ENCODE measurements around the gene RPS6KL1.
"Not testable (repeated sequence)": the region's sequence is repeated elsewhere in the genome, so short reads cannot be mapped to it uniquely, and the experiment has no call there.

The RPS6KL1 gene

DNA sequence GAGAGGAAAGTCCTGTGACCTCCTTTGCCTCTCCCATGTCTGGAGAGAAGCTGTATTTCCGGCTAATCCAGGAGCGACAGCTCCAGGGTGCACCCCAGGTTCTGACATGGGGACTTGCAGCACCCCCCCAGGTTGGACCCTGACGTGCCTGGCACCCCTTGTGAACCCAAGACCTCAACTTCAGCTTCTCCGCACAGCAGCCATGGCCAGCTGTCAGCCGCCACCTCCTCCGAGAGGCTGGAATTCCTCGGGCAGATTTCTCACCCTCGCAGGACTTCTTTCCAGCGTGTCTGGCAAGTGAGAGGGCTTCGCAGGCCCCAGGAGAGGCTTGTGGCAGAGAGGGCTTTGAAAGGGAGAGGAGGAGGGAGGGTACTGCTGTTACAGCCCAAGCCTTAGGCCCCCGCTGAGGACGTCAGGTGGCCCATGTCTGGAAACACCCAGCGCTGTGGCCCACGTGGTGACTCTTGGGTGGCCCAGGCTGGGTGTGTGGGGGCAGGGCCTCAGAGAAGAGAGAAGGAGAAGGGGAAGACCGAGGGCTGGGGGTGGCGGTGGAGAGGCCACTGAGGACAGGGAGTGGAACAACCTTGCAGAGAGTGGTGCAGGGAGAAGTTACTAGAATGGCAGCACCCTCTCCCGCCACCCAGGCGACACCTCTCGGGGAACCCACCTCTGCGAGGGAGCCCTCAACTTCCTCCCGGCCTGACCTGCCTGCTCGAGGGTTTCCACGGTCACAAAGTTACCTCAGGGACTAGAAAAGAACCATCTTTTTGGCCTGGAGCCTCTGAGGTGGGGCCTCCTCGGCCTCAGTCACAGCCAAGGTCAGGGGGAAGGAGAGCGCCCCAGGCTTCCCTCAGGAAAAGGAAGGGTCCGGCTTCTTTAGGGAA is 11.7 kb upstream of the RPS6KL1 start:
- DNase-seq, result no peak

DNA sequence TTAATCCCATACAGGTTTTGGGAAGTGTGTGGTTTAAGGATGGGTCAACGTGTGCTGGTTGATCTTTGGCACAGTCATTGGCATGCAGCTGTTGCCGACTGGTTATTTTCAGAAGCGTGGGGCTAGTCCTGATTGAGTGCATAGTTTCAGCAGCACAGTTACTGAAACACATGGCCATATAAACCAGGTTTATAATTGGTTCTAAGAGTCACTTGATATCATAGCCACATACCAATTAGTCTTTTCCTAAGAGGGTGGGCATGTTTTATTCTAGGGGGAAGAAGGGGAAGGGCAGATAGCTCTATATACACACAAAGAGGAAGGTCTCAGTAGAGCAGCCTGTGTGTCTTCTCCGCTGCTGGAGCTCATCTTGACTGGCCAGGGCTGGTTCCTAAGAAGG is 11.0 kb upstream of the RPS6KL1 start:
- no peak for DNase-seq

DNA sequence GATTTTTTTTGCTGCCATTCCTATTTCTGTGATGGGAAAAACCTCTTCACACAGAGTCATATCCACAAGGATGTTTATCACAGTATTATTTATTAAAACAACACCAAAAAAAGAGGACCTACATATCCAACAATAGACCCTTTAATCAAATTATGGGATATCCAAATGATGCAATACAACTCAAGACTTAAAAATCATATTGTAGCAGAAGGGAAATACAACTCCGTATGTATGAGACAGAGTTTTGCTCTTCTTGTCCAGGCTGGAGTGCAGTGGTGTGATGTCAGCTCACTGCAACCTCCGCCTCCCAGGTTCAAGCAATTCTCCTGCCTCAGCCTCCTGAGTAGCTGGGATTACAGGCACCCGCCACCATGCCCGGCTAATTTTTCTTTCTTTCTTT is 9.9 kb upstream of the RPS6KL1 start:
- not testable (repeated sequence) for DNase-seq

DNA sequence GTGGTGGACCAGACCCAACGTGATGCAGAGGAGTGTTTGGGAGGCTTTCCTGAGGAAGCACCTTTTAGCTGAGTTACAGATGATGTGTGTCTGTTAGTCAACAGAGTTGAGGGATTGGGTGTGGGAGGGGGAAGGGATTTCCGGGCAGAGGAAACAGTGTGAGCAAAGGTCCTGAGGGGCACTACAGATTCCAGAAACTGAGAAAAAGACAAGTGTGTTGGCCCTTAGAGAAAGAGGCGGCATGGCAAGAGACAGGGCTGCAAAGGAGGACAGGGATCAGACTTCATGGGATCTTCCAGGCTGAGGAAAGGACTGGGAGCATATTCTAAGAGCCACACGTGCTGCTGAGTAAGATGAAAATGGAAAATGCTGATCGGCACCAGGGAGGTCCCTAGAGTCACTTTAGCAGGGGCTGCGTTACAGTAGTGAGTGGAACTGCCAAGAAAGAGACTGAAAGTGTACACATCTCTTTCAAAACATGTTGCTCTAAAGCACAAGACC is 9.4 kb upstream of the RPS6KL1 start:
- DNase-seq, result no peak

- not testable (repeated sequence) for DNase-seq
Observed at GRCh38 chr14:74931744-74932143, 8.7 kb upstream of the RPS6KL1 start.

DNA sequence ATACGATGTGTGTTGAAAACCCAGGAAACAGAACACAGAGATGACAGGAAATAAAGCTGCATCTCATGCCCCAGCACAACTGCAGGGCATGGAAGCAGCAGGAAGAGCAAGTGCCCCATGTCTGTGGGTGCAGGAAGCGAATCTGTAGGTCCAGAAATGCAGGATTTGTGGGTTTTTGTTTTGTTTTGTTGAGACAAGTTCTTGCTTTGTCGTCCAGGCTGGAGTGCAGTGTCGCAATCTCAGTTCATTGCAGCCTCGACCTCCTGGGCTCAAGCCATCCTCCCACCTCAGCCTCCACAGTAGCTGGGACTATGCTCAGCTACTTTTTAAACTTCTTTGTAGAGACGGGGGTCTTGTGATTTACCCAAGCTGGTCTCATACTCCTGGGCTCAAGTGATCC is 6.2 kb upstream of the RPS6KL1 start:
- DNase-seq, result no peak

- DNase-seq, result no peak
Observed at GRCh38 chr14:74927225-74927624, 4.2 kb upstream of the RPS6KL1 start.

GRCh38 chr14:74924061-74924460 is 1.0 kb upstream of the RPS6KL1 start:
- no peak for DNase-seq

DNA sequence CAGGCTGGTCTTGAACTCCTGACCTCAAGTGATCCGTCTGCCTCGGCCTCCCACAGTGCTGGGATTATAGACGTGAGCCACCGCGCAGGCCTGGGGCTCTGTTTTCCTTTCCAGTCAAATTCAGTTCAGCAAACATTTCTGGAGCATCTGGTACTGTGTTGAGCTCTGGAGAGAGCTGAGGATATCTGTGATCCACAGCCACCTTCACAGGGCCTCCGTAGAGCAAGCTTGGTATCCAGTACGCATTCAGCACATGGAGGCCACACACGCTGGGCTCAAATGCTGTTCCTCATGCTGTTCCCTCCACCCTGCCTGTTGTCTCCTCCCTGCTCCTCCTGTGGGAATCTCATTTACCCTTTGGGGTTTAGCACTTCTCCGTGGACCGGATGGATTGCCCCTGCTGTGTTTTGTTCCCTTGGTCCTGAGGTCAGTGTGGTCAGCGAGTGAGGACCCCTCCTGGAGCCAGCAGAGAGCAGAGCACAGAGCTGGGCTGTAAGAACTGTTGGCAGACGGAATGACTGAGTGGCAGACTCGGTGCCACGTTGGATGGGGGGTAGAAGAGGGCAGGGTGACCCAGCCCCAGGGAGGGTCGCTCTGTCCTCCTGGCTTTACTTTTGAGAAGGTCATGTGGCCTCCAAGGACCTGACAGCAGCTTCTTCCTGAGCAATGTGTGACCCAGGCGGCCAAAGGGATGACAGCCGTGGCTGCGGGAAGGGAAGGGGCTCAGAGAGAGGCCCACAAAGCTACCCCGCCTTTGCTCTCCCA is 891 bp downstream of the RPS6KL1 start:
- DNase-seq, result no peak

GRCh38 chr14:74921053-74921620 is 1.9 kb downstream of the RPS6KL1 start:
- DNase-seq, result no peak

GRCh38 chr14:74920281-74920680 is 2.8 kb downstream of the RPS6KL1 start:
- no peak for DNase-seq

- DNase-seq, result no peak
Observed at GRCh38 chr14:74919421-74920165, 3.5 kb downstream of the RPS6KL1 start.

- no peak for DNase-seq
Observed at GRCh38 chr14:74918380-74918779, 4.7 kb downstream of the RPS6KL1 start.

- no peak for DNase-seq
Observed at GRCh38 chr14:74917646-74918081, 5.4 kb downstream of the RPS6KL1 start.

DNA sequence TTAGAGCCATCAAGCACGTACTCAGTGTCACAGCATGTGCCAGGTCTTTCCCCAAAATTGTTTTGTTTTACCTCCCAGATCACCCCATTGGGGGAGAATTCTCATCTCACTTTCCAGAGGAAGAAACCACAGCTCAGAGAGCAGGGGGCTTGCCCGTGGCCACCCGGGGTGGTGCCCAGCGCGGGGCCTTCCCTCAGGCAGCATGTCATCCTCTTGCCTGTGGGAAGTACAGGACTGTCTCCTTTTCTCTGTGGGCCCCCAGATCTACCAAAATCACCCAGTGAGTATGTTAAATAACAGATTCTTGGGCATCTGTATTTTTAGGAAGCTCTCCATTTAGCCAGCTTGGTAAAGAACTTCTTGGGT is 5.9 kb downstream of the RPS6KL1 start:
- DNase-seq, result no peak

- DNase-seq, result no peak
Observed at GRCh38 chr14:74915826-74916225, 7.2 kb downstream of the RPS6KL1 start.

- DNase-seq, result no peak
Observed at GRCh38 chr14:74915426-74915825, 7.6 kb downstream of the RPS6KL1 start.

- no peak for DNase-seq
Observed at GRCh38 chr14:74913986-74914573, 9.0 kb downstream of the RPS6KL1 start.

- DNase-seq, result no peak
Observed at GRCh38 chr14:74913393-74913910, 9.6 kb downstream of the RPS6KL1 start.

DNA sequence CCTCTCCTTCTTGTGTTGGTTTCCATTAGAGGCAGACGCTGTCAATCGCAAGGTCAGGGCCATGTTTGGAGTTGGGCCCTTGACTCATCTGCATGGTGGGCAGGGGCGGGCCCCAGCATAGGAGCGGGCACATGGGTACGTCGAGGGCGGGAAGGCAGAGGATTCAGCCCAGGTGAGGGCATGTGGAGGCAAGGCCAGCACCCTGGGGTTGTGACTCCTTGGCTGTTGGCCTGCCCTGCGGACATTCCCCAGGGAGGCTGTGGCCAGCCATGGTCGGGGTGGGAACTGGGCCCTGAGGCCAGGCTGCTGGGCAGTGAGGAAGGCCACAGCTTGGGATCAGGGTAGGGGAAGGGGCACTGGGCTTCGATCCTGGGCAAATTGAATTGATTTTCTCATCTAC is 10.3 kb downstream of the RPS6KL1 start:
- no peak for DNase-seq

DNA sequence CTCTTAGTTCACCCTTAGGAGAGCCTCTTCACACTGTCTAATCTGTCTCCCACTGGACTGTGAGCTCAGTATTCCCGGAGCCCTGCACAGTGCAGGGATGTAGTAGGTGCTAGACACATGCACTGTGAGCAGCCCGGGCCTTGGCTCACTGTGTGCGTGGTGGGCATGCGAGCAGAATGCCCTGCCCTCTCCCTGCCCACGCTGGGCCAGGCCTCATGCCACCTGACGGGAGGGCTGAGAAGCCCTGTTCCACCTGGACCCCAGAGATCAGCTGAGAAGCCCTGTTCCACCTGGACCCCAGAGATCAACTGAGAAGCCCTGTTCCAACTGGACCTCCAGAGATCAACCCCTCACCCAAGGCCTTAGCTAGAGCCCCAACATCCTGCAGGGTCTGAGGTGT is 10.9 kb downstream of the RPS6KL1 start:
- DNase-seq, result no peak

GRCh38 chr14:74911704-74912103 is 11.4 kb downstream of the RPS6KL1 start:
- no peak for DNase-seq
